GM18951 (cell line): ENCODE results near the gene ADCY2.

Experiments used
- POLR2A ChIP-seq: IDR thresholded peaks from 4 replicates; pipeline ENCODE4 v1.6.1; 2011; ENCODE audit warnings: mild to moderate bottlenecking; ENCODE audit not compliant: insufficient read length, insufficient read depth; ENCODE audit errors: extremely low read depth
- in situ Hi-C: fragments of 300-500 bp; cut with MboI; formaldehyde crosslinking; loops from one replicate; pipeline ENCODE4 v1.12.0; 2022; ENCODE audit warnings: low sequenced_read_pairs, mixed read lengths, inconsistent platforms; ENCODE audit not compliant: unreplicated experiment

The ADCY2 gene

GRCh38 chr5:7813007-7813406, 417.1 kb downstream of the ADCY2 start:
- in situ Hi-C loops: no loop called here
- no peak for TF ChIP-seq POLR2A

GRCh38 chr5:7813576-7813975, 417.6 kb downstream of the ADCY2 start:
- TF ChIP-seq POLR2A: no peak
- in situ Hi-C loops: no loop called here

GRCh38 chr5:7814816-7815215, 418.9 kb downstream of the ADCY2 start:
- no peak for TF ChIP-seq POLR2A
- in situ Hi-C loops: no loop called here

- in situ Hi-C loops: no loop called here
These were observed 420.1 kb downstream of the ADCY2 start for GRCh38 chr5:7815892-7816534.

GRCh38 chr5:7816535-7816901, 420.6 kb downstream of the ADCY2 start:
- in situ Hi-C loops: no loop called here
- no peak for TF ChIP-seq POLR2A

More at GRCh38 chr5:7815892-7816534, 420.1 kb downstream of the ADCY2 start:
- TF ChIP-seq POLR2A: no peak

- in situ Hi-C loops: no loop called here
- no peak for TF ChIP-seq POLR2A
These were observed 426.5 kb downstream of the ADCY2 start for GRCh38 chr5:7822449-7822848.

- no peak for TF ChIP-seq POLR2A
- in situ Hi-C loops: no loop called here
These were observed 427.7 kb downstream of the ADCY2 start for GRCh38 chr5:7823594-7823993.

GRCh38 chr5:7824995-7825394, 429.1 kb downstream of the ADCY2 start:
- no peak for TF ChIP-seq POLR2A
- in situ Hi-C loops: no loop called here

GRCh38 chr5:7825630-7826029, 429.7 kb downstream of the ADCY2 start:
- TF ChIP-seq POLR2A: no peak
- in situ Hi-C loops: no loop called here

- in situ Hi-C loops: no loop called here
- TF ChIP-seq POLR2A: no peak
These were observed 431.7 kb downstream of the ADCY2 start for GRCh38 chr5:7827610-7828009.

GRCh38 chr5:7828269-7828668, 432.3 kb downstream of the ADCY2 start:
- in situ Hi-C loops: no loop called here
- TF ChIP-seq POLR2A: no peak

GRCh38 chr5:7834982-7835381, 439.0 kb downstream of the ADCY2 start:
- in situ Hi-C loops: no loop called here
- no peak for TF ChIP-seq POLR2A

GRCh38 chr5:7837403-7837802, 441.5 kb downstream of the ADCY2 start:
- TF ChIP-seq POLR2A: no peak
- in situ Hi-C loops: no loop called here

- TF ChIP-seq POLR2A: no peak
- in situ Hi-C loops: no loop called here
These were observed 446.6 kb downstream of the ADCY2 start for GRCh38 chr5:7842531-7842930.

- in situ Hi-C loops: no loop called here
- no peak for TF ChIP-seq POLR2A
These were observed 449.0 kb downstream of the ADCY2 start for GRCh38 chr5:7844901-7845300.

GRCh38 chr5:7845557-7845956, 449.6 kb downstream of the ADCY2 start:
- in situ Hi-C loops: no loop called here
- no peak for TF ChIP-seq POLR2A
